ENCODE results near the gene C3orf52.

- no peak for TF ChIP-seq EZH2 (IDR thresholded peaks at IDR 0.05; ENCODE audit: borderline replicate concordance, low read depth, low read length, severe bottlenecking)
- TF ChIP-seq, protein P1, sequence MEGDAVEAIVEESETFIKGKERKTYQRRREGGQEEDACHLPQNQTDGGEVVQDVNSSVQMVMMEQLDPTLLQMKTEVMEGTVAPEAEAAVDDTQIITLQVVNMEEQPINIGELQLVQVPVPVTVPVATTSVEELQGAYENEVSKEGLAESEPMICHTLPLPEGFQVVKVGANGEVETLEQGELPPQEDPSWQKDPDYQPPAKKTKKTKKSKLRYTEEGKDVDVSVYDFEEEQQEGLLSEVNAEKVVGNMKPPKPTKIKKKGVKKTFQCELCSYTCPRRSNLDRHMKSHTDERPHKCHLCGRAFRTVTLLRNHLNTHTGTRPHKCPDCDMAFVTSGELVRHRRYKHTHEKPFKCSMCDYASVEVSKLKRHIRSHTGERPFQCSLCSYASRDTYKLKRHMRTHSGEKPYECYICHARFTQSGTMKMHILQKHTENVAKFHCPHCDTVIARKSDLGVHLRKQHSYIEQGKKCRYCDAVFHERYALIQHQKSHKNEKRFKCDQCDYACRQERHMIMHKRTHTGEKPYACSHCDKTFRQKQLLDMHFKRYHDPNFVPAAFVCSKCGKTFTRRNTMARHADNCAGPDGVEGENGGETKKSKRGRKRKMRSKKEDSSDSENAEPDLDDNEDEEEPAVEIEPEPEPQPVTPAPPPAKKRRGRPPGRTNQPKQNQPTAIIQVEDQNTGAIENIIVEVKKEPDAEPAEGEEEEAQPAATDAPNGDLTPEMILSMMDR (IDR thresholded peaks at IDR 0.05; ENCODE audit: borderline replicate concordance, extremely low read depth, low read length, poor library complexity, severe bottlenecking), result no peak
These were observed 811 bp downstream of the C3orf52 start for GRCh38 chr3:112086875-112087524.
